ENCODE results near the gene TSPO.

GRCh38 chr22:43174941-43175531 is 23.7 kb downstream of the TSPO start:
- TF ChIP-seq EZH2 (IDR thresholded peaks at IDR 0.05; ENCODE audit: insufficient read depth, poor library complexity, severe bottlenecking) (no peak), EZH2phosphoT487 (IDR thresholded peaks at IDR 0.05; ENCODE audit: insufficient read depth, low read depth) (no peak)

Data from GM23248 (cell line).